Activated CD8-positive, alpha-beta memory T cell treated with anti-CD3 and anti-CD28 coated beads for 1 hour (primary cell): Measurements from ENCODE around the gene SSX2IP.
"Not testable (repeated sequence)": the region's sequence is repeated elsewhere in the genome, so short reads cannot be mapped to it uniquely, and the experiment has no call there.

Source experiments
- DNase-seq, 2 donors: peaks; one replicate each; pipeline ENCODE4 v3.0.0-alpha.2; 2020; ENCODE audit warnings: low read depth in 1 of 2; ENCODE audit errors: extremely low read depth in 1 of 2

The SSX2IP gene

GRCh38 chr1:84620720-84621313 lies 69.4 kb downstream of the SSX2IP start:
- peak; percentile 27 to 64 for DNase-seq

GRCh38 chr1:84619383-84620102 lies 70.7 kb downstream of the SSX2IP start:
- no peak for DNase-seq

GRCh38 chr1:84617349-84617748 lies 72.9 kb downstream of the SSX2IP start:
- no peak for DNase-seq

- DNase-seq: no peak
These were observed 74.5 kb downstream of the SSX2IP start for GRCh38 chr1:84615790-84616189.

GRCh38 chr1:84613887-84614286 lies 76.4 kb downstream of the SSX2IP start:
- no peak for DNase-seq

GRCh38 chr1:84613026-84613425 lies 77.2 kb downstream of the SSX2IP start:
- DNase-seq: no peak

- no peak for DNase-seq
These were observed 78.5 kb downstream of the SSX2IP start for GRCh38 chr1:84611796-84612195.

GRCh38 chr1:84611091-84611490 lies 79.2 kb downstream of the SSX2IP start:
- no peak for DNase-seq

- no peak for DNase-seq
These were observed 83.3 kb downstream of the SSX2IP start for GRCh38 chr1:84606977-84607376.

- DNase-seq: no peak
These were observed 85.1 kb downstream of the SSX2IP start for GRCh38 chr1:84605157-84605556.

- DNase-seq: no peak
These were observed 86.1 kb downstream of the SSX2IP start for GRCh38 chr1:84603941-84604830.

GRCh38 chr1:84603223-84603622 lies 87.0 kb downstream of the SSX2IP start:
- no peak for DNase-seq

- DNase-seq: no peak
These were observed 89.5 kb downstream of the SSX2IP start for GRCh38 chr1:84600796-84601195.

- DNase-seq: no peak
These were observed 91.2 kb downstream of the SSX2IP start for GRCh38 chr1:84598846-84599741.

GRCh38 chr1:84598418-84598817 lies 91.8 kb downstream of the SSX2IP start:
- DNase-seq: no peak

GRCh38 chr1:84597011-84597410 lies 93.2 kb downstream of the SSX2IP start:
- DNase-seq: no peak

- not testable (repeated sequence) for DNase-seq
These were observed 95.3 kb downstream of the SSX2IP start for GRCh38 chr1:84594959-84595358.
